ENCODE measurements around the gene CA11. TPM values are rescaled to one million over a fixed set of nuclear protein-coding genes. Genes with fewer than 3 reads are reported as not detected.
"Not testable (repeated sequence)": the region's sequence is repeated elsewhere in the genome, so short reads cannot be mapped to it uniquely, and the experiment has no call there.

CA11 gene
- total RNA-seq, 1 experiment from 2014 or later, result 5.1 TPM

- DNase-seq (ENCODE audit: low read depth, low spot score), result no peak
- in situ Hi-C loops (cut with HindIII; ENCODE audit: low pct_unique_long_range_greater_than_20kb, low sequenced_read_pairs), result no loop called here
These were observed 27.0 kb upstream of the CA11 start, which contains the start of gene NTN5 for GRCh38 chr19:48672994-48673393. TSS of gene NTN5 (minus strand) at chr19:48673017. CDS start at chr19:48670986, 2,031 bp downstream.

GRCh38 chr19:48671446-48671995 lies 25.5 kb upstream of the CA11 start:
- no peak for DNase-seq (ENCODE audit: low read depth, low spot score)
- in situ Hi-C loops (cut with HindIII; ENCODE audit: low pct_unique_long_range_greater_than_20kb, low sequenced_read_pairs), result no loop called here

- no peak for DNase-seq (ENCODE audit: low read depth, low spot score)
- in situ Hi-C loops (cut with HindIII; ENCODE audit: low pct_unique_long_range_greater_than_20kb, low sequenced_read_pairs), result no loop called here
These were observed 24.9 kb upstream of the CA11 start for GRCh38 chr19:48670699-48671445.

GRCh38 chr19:48669903-48670668 lies 24.1 kb upstream of the CA11 start:
- in situ Hi-C loops (cut with HindIII; ENCODE audit: low pct_unique_long_range_greater_than_20kb, low sequenced_read_pairs), result no loop called here
- DNase-seq (ENCODE audit: low read depth, low spot score), result no peak

- in situ Hi-C loops (cut with HindIII; ENCODE audit: low pct_unique_long_range_greater_than_20kb, low sequenced_read_pairs), result no loop called here
- DNase-seq (ENCODE audit: low read depth, low spot score), result no peak
These were observed 22.8 kb upstream of the CA11 start for GRCh38 chr19:48668761-48669160.

GRCh38 chr19:48668332-48668731 lies 22.3 kb upstream of the CA11 start:
- DNase-seq (ENCODE audit: low read depth, low spot score), result no peak
- in situ Hi-C loops (cut with HindIII; ENCODE audit: low pct_unique_long_range_greater_than_20kb, low sequenced_read_pairs), result no loop called here

GRCh38 chr19:48665786-48666185 lies 19.8 kb upstream of the CA11 start:
- DNase-seq (ENCODE audit: low read depth, low spot score), result no peak
- in situ Hi-C loops (cut with HindIII; ENCODE audit: low pct_unique_long_range_greater_than_20kb, low sequenced_read_pairs), result no loop called here

GRCh38 chr19:48664476-48664875 lies 18.5 kb upstream of the CA11 start:
- in situ Hi-C loops (cut with HindIII; ENCODE audit: low pct_unique_long_range_greater_than_20kb, low sequenced_read_pairs), result no loop called here
- no peak for DNase-seq (ENCODE audit: low read depth, low spot score)

- in situ Hi-C loops (cut with HindIII; ENCODE audit: low pct_unique_long_range_greater_than_20kb, low sequenced_read_pairs), result no loop called here
- DNase-seq (ENCODE audit: low read depth, low spot score), result no peak
These were observed 17.7 kb upstream of the CA11 start for GRCh38 chr19:48663667-48664066.

GRCh38 chr19:48661711-48662090 lies 15.7 kb upstream of the CA11 start:
- in situ Hi-C loops (cut with HindIII; ENCODE audit: low pct_unique_long_range_greater_than_20kb, low sequenced_read_pairs), result no loop called here
- no peak for DNase-seq (ENCODE audit: low read depth, low spot score)

GRCh38 chr19:48660852-48661710 lies 15.1 kb upstream of the CA11 start:
- peak; percentile 97 for DNase-seq (ENCODE audit: low read depth, low spot score)
- in situ Hi-C loops (cut with HindIII; ENCODE audit: low pct_unique_long_range_greater_than_20kb, low sequenced_read_pairs), result no loop called here

GRCh38 chr19:48659768-48660167 lies 13.8 kb upstream of the CA11 start:
- DNase-seq (ENCODE audit: low read depth, low spot score), result peak; percentile 85
- in situ Hi-C loops (cut with HindIII; ENCODE audit: low pct_unique_long_range_greater_than_20kb, low sequenced_read_pairs), result no loop called here

GRCh38 chr19:48658483-48658882 lies 12.5 kb upstream of the CA11 start:
- in situ Hi-C loops (cut with HindIII; ENCODE audit: low pct_unique_long_range_greater_than_20kb, low sequenced_read_pairs), result no loop called here
- DNase-seq (ENCODE audit: low read depth, low spot score), result no peak

GRCh38 chr19:48657828-48658227 lies 11.8 kb upstream of the CA11 start:
- in situ Hi-C loops (cut with HindIII; ENCODE audit: low pct_unique_long_range_greater_than_20kb, low sequenced_read_pairs); DNase-seq (ENCODE audit: low read depth, low spot score): not testable (repeated sequence)

GRCh38 chr19:48656840-48657474 lies 11.0 kb upstream of the CA11 start:
- no peak for DNase-seq (ENCODE audit: low read depth, low spot score)
- in situ Hi-C loops (cut with HindIII; ENCODE audit: low pct_unique_long_range_greater_than_20kb, low sequenced_read_pairs), result no loop called here

GRCh38 chr19:48654299-48655059 lies 8.5 kb upstream of the CA11 start:
- no peak for DNase-seq (ENCODE audit: low read depth, low spot score)
- in situ Hi-C loops (cut with HindIII; ENCODE audit: low pct_unique_long_range_greater_than_20kb, low sequenced_read_pairs), result no loop called here

- in situ Hi-C loops (cut with HindIII; ENCODE audit: low pct_unique_long_range_greater_than_20kb, low sequenced_read_pairs), result no loop called here
- no peak for DNase-seq (ENCODE audit: low read depth, low spot score)
These were observed 5.7 kb upstream of the CA11 start for GRCh38 chr19:48651683-48652048.

All from SK-MEL-5 (cell line).